ENCODE data around the gene SGCA. TPM values are rescaled to one million over a fixed set of nuclear protein-coding genes. Genes with fewer than 3 reads are reported as not detected.

SGCA gene
- total and polyA plus RNA-seq, 2 of the 13 experiments (the other 11 are each of a cell fraction or from before 2014, with no cell fraction given), result not detected

DNA sequence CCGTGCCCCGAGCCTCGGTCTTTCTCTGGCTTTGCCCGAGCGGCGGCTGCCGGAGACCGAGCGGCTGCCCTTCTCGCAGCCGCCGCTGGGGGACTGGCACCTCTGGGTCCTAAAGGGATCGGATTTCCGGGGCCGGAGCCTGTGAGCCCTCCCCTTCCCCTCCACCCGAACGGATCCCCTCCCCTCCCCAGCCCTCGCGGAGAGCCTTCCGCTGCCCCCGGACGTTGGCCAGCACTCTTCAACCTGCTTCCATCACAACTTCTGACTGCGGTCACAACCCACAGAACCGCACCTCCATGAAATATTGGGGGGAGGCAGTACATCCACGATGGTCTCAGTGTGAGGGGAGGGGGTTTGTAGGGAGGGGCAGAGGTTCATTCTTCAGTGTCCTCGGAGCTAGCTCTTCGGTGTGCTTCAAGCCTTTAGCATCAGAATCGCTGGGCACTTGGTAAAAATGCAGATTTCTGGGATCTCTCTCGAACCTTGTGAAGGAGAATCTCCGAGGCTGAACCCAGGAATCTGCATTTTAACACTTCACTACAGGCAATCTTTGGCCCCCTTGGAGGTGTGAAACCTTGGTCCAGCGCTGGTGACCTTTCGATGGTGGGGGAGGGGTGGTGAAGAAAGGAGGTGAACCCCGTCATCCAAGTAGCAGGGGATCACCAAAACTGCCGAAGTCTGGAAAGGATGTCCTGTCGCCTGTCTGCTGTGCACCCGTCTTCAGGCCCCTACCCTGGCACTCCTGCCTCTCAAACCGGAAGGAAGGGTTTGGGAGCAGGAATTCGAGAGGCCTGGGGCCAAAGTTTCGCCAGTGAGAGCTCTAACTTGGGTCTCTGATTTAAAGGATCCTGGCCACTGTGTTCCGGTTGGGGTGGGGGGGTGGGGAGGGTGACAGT, 14.5 kb upstream of the SGCA start (continued):
- TF ChIP-seq ZBTB40 (IDR thresholded peaks at IDR 0.05) (no peak), ZBTB40 (CRISPR knock-in tag; IDR thresholded peaks at IDR 0.05) (0 out of 2 replicates have a peak, but pooled peaks have one; percentile 0), ZNF24 (IDR thresholded peaks at IDR 0.05) (no peak), HNF4G (IDR thresholded peaks at IDR 0.05; ENCODE audit: borderline replicate concordance, low read depth, low read length) (0 out of 2 replicates have a peak, but pooled peaks have one; percentile 17), HNF4G (CRISPR knock-in tag; IDR thresholded peaks at IDR 0.05; ENCODE audit: borderline replicate concordance, low read depth) (no peak), YY1 (IDR thresholded peaks at IDR 0.05; ENCODE audit: insufficient read depth, insufficient replicate concordance, low read depth, low read length) (peak; percentile 70)
